GM12892 (cell line): ENCODE data around the gene PPIL1.

ENCODE experiments used
- POLR2A ChIP-seq: IDR thresholded peaks from 2 replicates; pipeline ENCODE4 v1.6.1; 2011; ENCODE audit warnings: low read depth, low read length, control low read depth
- POLR2AphosphoS5 ChIP-seq: IDR thresholded peaks from 2 replicates; pipeline ENCODE4 v1.6.1; 2011; ENCODE audit warnings: low read depth, low read length, control low read depth
- TAF1 ChIP-seq: IDR thresholded peaks from 2 replicates; pipeline ENCODE4 v1.6.1; 2011; ENCODE audit warnings: low read depth, mild to moderate bottlenecking, control low read depth, low read length, borderline replicate concordance

- TF ChIP-seq POLR2A (no peak), TAF1 (no peak), POLR2AphosphoS5 (no peak)
Measured at GRCh38 chr6:36862164-36862847, 12.3 kb downstream of the PPIL1 start.
